K562 (cell line): ENCODE data around the gene PDK1. TPM values are rescaled to one million over a fixed set of nuclear protein-coding genes. Genes with fewer than 3 reads are reported as not detected.

ENCODE experiments used
- ATAC-seq: fragments of 200-7000 bp; cut with Tn5 transposase; 3 replicates; pipeline ENCODE4 v1.9.1; 2020; ENCODE audit warnings: moderate library complexity
- BruUV-seq: library from RNA; stranded (reverse); fragments of 400-500 nt; replicated peaks from 2 replicates; lab custom pipeline; 2021; lab: Mats Ljungman, UMichigan
- CTCF ChIA-PET: fragments of 300-600 bp; formaldehyde crosslinking; extraction: SDS; loops from one replicate; lab custom pipeline; 2021; ENCODE audit warnings: low intra/inter-chr PET ratio; lab: Yijun Ruan, JAX
- POLR2A ChIA-PET: fragments of 300-600, 350-650 bp; sonication (Branson Sonifier 250); formaldehyde crosslinking; extraction: SDS; loops from one replicate; lab custom pipeline; 2021; ENCODE audit warnings: antibody characterized with exemption, inconsistent platforms; lab: Yijun Ruan, JAX
- DNase-seq, 4 experiments: peaks; one replicate each; pipeline versions ENCODE4 v3.0.0 to v3.0.0-alpha.2; 2011 to 2018; ENCODE audit warnings: low spot score in 3 of 4, mixed read lengths in 3 of 4; ENCODE audit errors: extremely low read depth in 1 of 4
- FAIRE-seq: peaks from 2 replicates; lab custom pipeline; 2011; peaks lifted over from hg19 to GRCh38; lab: Jason Lieb, UNC
- H2AFZ ChIP-seq: 2 replicates; pipeline ENCODE4 v1.6.0; 2011; ENCODE audit warnings: low read depth, low read length, control low read depth, inconsistent platforms
- H3K27ac ChIP-seq: fragments of 200-600 bp; 3 replicates; pipeline ENCODE4 v1.8.0; 2011; ENCODE audit warnings: low read depth, mild to moderate bottlenecking, control low read depth, inconsistent platforms, low read length, moderate library complexity, mixed read lengths; ENCODE audit errors: extremely low read depth
- H3K27me3 ChIP-seq, 2 experiments: fragments of 300-600 bp in 1 of 2; 2 replicates in 1 of 2; 3 replicates in 1 of 2; pipeline versions ENCODE4 v1.6.0 to v1.8.0; 2011; ENCODE audit warnings: inconsistent platforms in 2 of 2, low read length in 2 of 2, mild to moderate bottlenecking in 1 of 2, mixed read lengths in 1 of 2, moderate library complexity in 1 of 2; ENCODE audit not compliant: control insufficient read depth in 2 of 2, insufficient read depth in 2 of 2
- H3K36me3 ChIP-seq: fragments of 300-600 bp; 3 replicates; pipeline ENCODE4 v1.8.0; 2011; ENCODE audit warnings: mild to moderate bottlenecking, low read length, inconsistent platforms; ENCODE audit not compliant: control insufficient read depth, insufficient read depth
- H3K4me1 ChIP-seq, 2 experiments: fragments of 200-600 bp in 1 of 2; replicated peaks in 1 of 2; 2 replicates in 1 of 2; 3 replicates in 1 of 2; pipeline versions ENCODE4 v1.5.1 to v1.8.0; 2011; ENCODE audit warnings: inconsistent platforms in 2 of 2, low read length in 2 of 2, mild to moderate bottlenecking in 1 of 2, mixed read lengths in 1 of 2, moderate library complexity in 1 of 2; ENCODE audit not compliant: control insufficient read depth in 2 of 2, insufficient read depth in 2 of 2
- H3K4me2 ChIP-seq: 2 replicates; pipeline ENCODE4 v1.6.1; 2011; ENCODE audit warnings: low read length, control low read depth, inconsistent platforms, mixed read lengths; ENCODE audit not compliant: insufficient read depth
- H3K4me3 ChIP-seq: fragments of 200-600 bp; sonication (generic), shearing (Covaris generic); 2 replicates; pipeline ENCODE4 v1.5.1; 2016; ENCODE audit warnings: control low read depth, inconsistent platforms
- H3K79me2 ChIP-seq: fragments of 200-600 bp; 3 replicates; pipeline ENCODE4 v1.8.0; 2011; ENCODE audit warnings: low read length, inconsistent platforms; ENCODE audit not compliant: control insufficient read depth, insufficient read depth
- H3K9ac ChIP-seq, 2 experiments: 2 replicates each; pipeline versions ENCODE4 v1.6.0 to v1.6.1; 2011; ENCODE audit warnings: low read depth in 2 of 2, low read length in 2 of 2, control low read depth in 1 of 2, inconsistent platforms in 1 of 2, mild to moderate bottlenecking in 1 of 2, mixed read lengths in 1 of 2; ENCODE audit not compliant: insufficient read depth in 1 of 2
- H3K9me1 ChIP-seq: one replicate; pipeline ENCODE4 v1.6.0; 2011; ENCODE audit warnings: inconsistent platforms, mild to moderate bottlenecking, low read length, moderate library complexity; ENCODE audit not compliant: control insufficient read depth, insufficient read depth
- H3K9me3 ChIP-seq: replicated peaks from 2 replicates; pipeline ENCODE4 v1.5.1; 2011; ENCODE audit warnings: low read depth, low read length, inconsistent platforms; ENCODE audit not compliant: control insufficient read depth, insufficient read depth
- H4K20me1 ChIP-seq: replicated peaks from 2 replicates; pipeline ENCODE4 v1.6.1; 2011; ENCODE audit warnings: low read length, inconsistent platforms, mixed read lengths; ENCODE audit not compliant: control insufficient read depth, insufficient read depth
- BMI1 ChIP-seq: fragments of 150-350 bp; IDR thresholded peaks from 2 replicates; pipeline ENCODE4 v1.6.1; 2014; ENCODE audit warnings: low read length
- CAMTA2 ChIP-seq: fragments of 250-450 bp; sonication (Bioruptor Pico); conservative IDR thresholded peaks from 2 replicates; pipeline ENCODE4 v1.5.1; 2022
- MAFF ChIP-seq: IDR thresholded peaks from 2 replicates; pipeline ENCODE4 v1.6.1; 2012; ENCODE audit warnings: low read length, improper control_type of control experiment
- PRMT5 ChIP-seq: sonication (generic); formaldehyde crosslinking; IDR thresholded peaks from 2 replicates; pipeline ENCODE4 v1.5.0; 2020; ENCODE audit warnings: missing genetic modification reagents
- RBM25 ChIP-seq: fragments of 200-400 bp; formaldehyde crosslinking; IDR thresholded peaks from 2 replicates; pipeline ENCODE4 v1.6.1; 2018; ENCODE audit warnings: low read length, low read depth, moderate library complexity; ENCODE audit not compliant: severe bottlenecking
- SIN3B ChIP-seq: fragments of 450-650 bp; IDR thresholded peaks from 2 replicates; pipeline ENCODE4 v1.6.1; 2017; ENCODE audit warnings: low read depth, mild to moderate bottlenecking, moderate library complexity
- TARDBP ChIP-seq: fragments of 450-650 bp; IDR thresholded peaks from 2 replicates; pipeline ENCODE4 v1.6.1; 2016
- ZNF263 ChIP-seq: sonication (generic); formaldehyde crosslinking; IDR thresholded peaks from 2 replicates; pipeline ENCODE4 v1.8.0; 2022; ENCODE audit warnings: mild to moderate bottlenecking, missing genetic modification reagents, borderline replicate concordance
- WGBS: fragments of 100-300 bp; shearing (Covaris generic); methylation state at CpG from one replicate; pipeline ENCODE4 v1.1.6; 2016; ENCODE audit warnings: low coverage, mixed read lengths; ENCODE audit not compliant: insufficient coverage; ENCODE audit errors: missing lambda C conversion rate; 5-methylcytosine and 5-hydroxymethylcytosine counted together
- in situ Hi-C: fragments of 300-500 bp; cut with MboI; formaldehyde crosslinking; loops from 4 replicates; pipeline ENCODE4 v1.15.0; 2018; ENCODE audit warnings: inconsistent platforms, mixed read lengths
- intact Hi-C: fragments of 100-400 bp; cut with micrococcal nuclease; formaldehyde crosslinking; loops from 2 replicates; pipeline ENCODE4 v1.14.2; 2022
- polyA plus RNA-seq, 8 experiments: library from polyadenylated mRNA; depleted of rRNA in 4 of 8; stranded (reverse) in 5 of 8; unstranded in 3 of 8; fragments of >200 nt; fragmentation: Nextera tagmentation in 2 of 8; fragmentation: Illumina TruSeq in 1 of 8; extraction: Ambion mirVana in 2 of 8; extraction: Trizol in 1 of 8; gene quantifications; 2 replicates each; pipeline versions ENCODE4 v1.2.1 to v1.2.3, GENCODE V29; 2011 to 2014; ENCODE audit warnings: inconsistent platforms in 1 of 8, missing spikeins in 1 of 8
- total RNA-seq, 7 experiments: library from RNA; depleted of rRNA in 6 of 7; stranded (reverse); fragments of >200 nt in 6 of 7; fragmentation: Illumina TruSeq in 2 of 7; extraction: Trizol in 2 of 7; gene quantifications; 2 replicates each; pipeline versions ENCODE4 v1.2.1 to v1.2.3, GENCODE V29; 2011 to 2021; ENCODE audit warnings: low replicate concordance in 1 of 7
- TF ChIP-seq, protein P1 (sequence below), 2 experiments: fragments of 450-650 bp in 1 of 2; sonication (generic) in 1 of 2; formaldehyde crosslinking; conservative IDR thresholded peaks; 2 replicates each; pipeline versions ENCODE4 v1.4.0 to v1.8.1; 2020 to 2022; ENCODE audit warnings: mild to moderate bottlenecking in 1 of 2, missing genetic modification reagents in 1 of 2
- TF ChIP-seq, protein P2 (sequence below): sonication (generic); formaldehyde crosslinking; IDR thresholded peaks from 2 replicates; pipeline ENCODE4 v1.8.1; 2023; ENCODE audit warnings: missing genetic modification reagents, mild to moderate bottlenecking, borderline replicate concordance

The PDK1 gene
- total and polyA plus RNA-seq, 9 of the 15 experiments (the other 6 are each of a cell fraction or from before 2014, with no cell fraction given): 3.5 to 176 (median 13.9) TPM

DNA sequence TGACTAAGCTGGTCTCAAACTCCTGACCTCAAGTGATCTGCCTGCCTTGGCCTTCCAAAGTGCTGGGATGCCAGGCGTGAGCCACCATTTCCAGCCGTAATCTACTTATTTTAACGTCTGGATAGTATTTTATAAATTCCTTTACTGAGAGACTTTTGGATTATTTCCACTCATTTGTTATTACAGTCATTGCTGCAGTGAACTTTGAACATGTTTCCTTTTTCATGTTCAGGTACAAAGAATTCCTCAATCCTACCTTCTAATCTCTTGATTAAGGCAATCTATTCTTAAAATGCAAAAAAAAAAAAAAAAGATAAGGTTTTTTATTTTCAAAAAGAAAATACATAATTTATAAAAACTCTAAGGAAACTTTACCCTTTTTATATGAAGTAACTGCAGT, 78.6 kb downstream of the PDK1 start:
- WGBS: 14% methylated on average over 3 of the region's 3 CpGs
- no TSS peak for BruUV-seq
- TF ChIP-seq, protein P1, sequence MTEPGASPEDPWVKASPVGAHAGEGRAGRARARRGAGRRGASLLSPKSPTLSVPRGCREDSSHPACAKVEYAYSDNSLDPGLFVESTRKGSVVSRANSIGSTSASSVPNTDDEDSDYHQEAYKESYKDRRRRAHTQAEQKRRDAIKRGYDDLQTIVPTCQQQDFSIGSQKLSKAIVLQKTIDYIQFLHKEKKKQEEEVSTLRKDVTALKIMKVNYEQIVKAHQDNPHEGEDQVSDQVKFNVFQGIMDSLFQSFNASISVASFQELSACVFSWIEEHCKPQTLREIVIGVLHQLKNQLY (CRISPR knock-in tag; conservative IDR thresholded peaks at IDR 0.05): no peak
- TF ChIP-seq PRMT5 (no peak), SIN3B (no peak), ZNF263 (no peak), TARDBP (no peak), BMI1 (no peak), MAFF (no peak), RBM25 (no peak), CAMTA2 (CRISPR knock-in tag) (no peak)
- TF ChIP-seq, protein P2, sequence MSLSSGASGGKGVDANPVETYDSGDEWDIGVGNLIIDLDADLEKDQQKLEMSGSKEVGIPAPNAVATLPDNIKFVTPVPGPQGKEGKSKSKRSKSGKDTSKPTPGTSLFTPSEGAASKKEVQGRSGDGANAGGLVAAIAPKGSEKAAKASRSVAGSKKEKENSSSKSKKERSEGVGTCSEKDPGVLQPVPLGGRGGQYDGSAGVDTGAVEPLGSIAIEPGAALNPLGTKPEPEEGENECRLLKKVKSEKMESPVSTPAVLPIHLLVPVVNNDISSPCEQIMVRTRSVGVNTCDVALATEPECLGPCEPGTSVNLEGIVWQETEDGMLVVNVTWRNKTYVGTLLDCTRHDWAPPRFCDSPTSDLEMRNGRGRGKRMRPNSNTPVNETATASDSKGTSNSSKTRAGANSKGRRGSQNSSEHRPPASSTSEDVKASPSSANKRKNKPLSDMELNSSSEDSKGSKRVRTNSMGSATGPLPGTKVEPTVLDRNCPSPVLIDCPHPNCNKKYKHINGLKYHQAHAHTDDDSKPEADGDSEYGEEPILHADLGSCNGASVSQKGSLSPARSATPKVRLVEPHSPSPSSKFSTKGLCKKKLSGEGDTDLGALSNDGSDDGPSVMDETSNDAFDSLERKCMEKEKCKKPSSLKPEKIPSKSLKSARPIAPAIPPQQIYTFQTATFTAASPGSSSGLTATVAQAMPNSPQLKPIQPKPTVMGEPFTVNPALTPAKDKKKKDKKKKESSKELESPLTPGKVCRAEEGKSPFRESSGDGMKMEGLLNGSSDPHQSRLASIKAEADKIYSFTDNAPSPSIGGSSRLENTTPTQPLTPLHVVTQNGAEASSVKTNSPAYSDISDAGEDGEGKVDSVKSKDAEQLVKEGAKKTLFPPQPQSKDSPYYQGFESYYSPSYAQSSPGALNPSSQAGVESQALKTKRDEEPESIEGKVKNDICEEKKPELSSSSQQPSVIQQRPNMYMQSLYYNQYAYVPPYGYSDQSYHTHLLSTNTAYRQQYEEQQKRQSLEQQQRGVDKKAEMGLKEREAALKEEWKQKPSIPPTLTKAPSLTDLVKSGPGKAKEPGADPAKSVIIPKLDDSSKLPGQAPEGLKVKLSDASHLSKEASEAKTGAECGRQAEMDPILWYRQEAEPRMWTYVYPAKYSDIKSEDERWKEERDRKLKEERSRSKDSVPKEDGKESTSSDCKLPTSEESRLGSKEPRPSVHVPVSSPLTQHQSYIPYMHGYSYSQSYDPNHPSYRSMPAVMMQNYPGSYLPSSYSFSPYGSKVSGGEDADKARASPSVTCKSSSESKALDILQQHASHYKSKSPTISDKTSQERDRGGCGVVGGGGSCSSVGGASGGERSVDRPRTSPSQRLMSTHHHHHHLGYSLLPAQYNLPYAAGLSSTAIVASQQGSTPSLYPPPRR (CRISPR knock-in tag): no peak
- TF ChIP-seq, all 486 proteins: peak for 0
- Histone ChIP-seq H3K79me2 (no peaks in the 10 kb centered on the region), H3K4me1 (no peaks in the 10 kb centered on the region), H2AFZ (no peak overlapping the region), H3K27ac (no peak overlapping the region), H3K4me3 (no peak overlapping the region), H3K36me3 (no peaks in the 10 kb centered on the region), H3K9me3 (no peaks in the 10 kb centered on the region), H4K20me1 (no peaks in the 10 kb centered on the region), H3K27me3 (peaks cover 2 to 11% of the 10 kb centered on the region in 2 experiments; a peak in 4 of 5 replicates), H3K9ac (no peak overlapping the region), H3K9me1 (no peaks in the 10 kb centered on the region), H3K4me2 (no peak overlapping the region)
- DNase-seq (no peak), FAIRE-seq (no peak), ATAC-seq (no peak)
- ChIA-PET POLR2A (no interaction called here), CTCF (no interaction called here)
- in situ Hi-C loops: no loop called here
- intact Hi-C loops: no loop called here
